GM12878 (cell line): ENCODE measurements around the gene OSBPL3. TPM values are rescaled to one million over a fixed set of nuclear protein-coding genes. Genes with fewer than 3 reads are reported as not detected.

ENCODE experiments used
- BRCA1 ChIP-seq: IDR thresholded peaks from 2 replicates; pipeline ENCODE4 v1.6.1; 2011; ENCODE audit warnings: low read depth, low read length, improper control_type of control experiment
- CBX5 ChIP-seq: sonication (generic); IDR thresholded peaks from 2 replicates; pipeline ENCODE4 v1.6.1; 2016; ENCODE audit warnings: low read depth, moderate library complexity, mild to moderate bottlenecking, inconsistent platforms
- CTCF ChIP-seq, 3 experiments: IDR thresholded peaks in 2 of 3; conservative IDR thresholded peaks in 1 of 3; 2 replicates each; pipeline ENCODE4 v1.5.1; 2011; ENCODE audit warnings: low read depth in 3 of 3, low read length in 3 of 3, mild to moderate bottlenecking in 3 of 3, control low read depth in 2 of 3, moderate library complexity in 2 of 3, inconsistent platforms in 1 of 3, mixed read lengths in 1 of 3; ENCODE audit not compliant: control insufficient read depth in 2 of 3, insufficient read depth in 1 of 3; ENCODE audit errors: extremely low read depth in 1 of 3
- E2F4 ChIP-seq: IDR thresholded peaks from 2 replicates; pipeline ENCODE4 v1.6.1; 2012; ENCODE audit warnings: low read depth, low read length, improper control_type of control experiment
- IKZF1 ChIP-seq: fragments of 450-650 bp; conservative IDR thresholded peaks from 2 replicates; pipeline ENCODE4 v1.6.1; 2017; ENCODE audit warnings: antibody characterized with exemption, mild to moderate bottlenecking
- MEF2A ChIP-seq: IDR thresholded peaks from 2 replicates; pipeline ENCODE4 v1.6.1; 2011; ENCODE audit warnings: low read depth, mild to moderate bottlenecking, low read length, moderate library complexity; ENCODE audit not compliant: insufficient read depth
- MYB ChIP-seq: fragments of 150-350 bp; IDR thresholded peaks from 2 replicates; pipeline ENCODE4 v1.6.1; 2014; ENCODE audit warnings: mild to moderate bottlenecking, low read depth, low read length, borderline replicate concordance
- NFIC ChIP-seq: IDR thresholded peaks from 2 replicates; pipeline ENCODE4 v1.6.1; 2012; ENCODE audit warnings: low read depth, mild to moderate bottlenecking, inconsistent platforms, low read length, moderate library complexity
- NFYA ChIP-seq: IDR thresholded peaks from 2 replicates; pipeline ENCODE4 v1.6.1; 2011; ENCODE audit warnings: low read depth, mild to moderate bottlenecking, low read length, improper control_type of control experiment, borderline replicate concordance
- PKNOX1 ChIP-seq: fragments of 450-650 bp; IDR thresholded peaks from 2 replicates; pipeline ENCODE4 v1.6.1; 2016; ENCODE audit warnings: mild to moderate bottlenecking
- RAD51 ChIP-seq: fragments of 450-650 bp; IDR thresholded peaks from 2 replicates; pipeline ENCODE4 v1.6.1; 2016; ENCODE audit warnings: moderate library complexity, mild to moderate bottlenecking, inconsistent platforms
- SKIL ChIP-seq: fragments of 450-650 bp; IDR thresholded peaks from 2 replicates; pipeline ENCODE4 v1.6.1; 2017; ENCODE audit warnings: mild to moderate bottlenecking, low read depth, inconsistent platforms; ENCODE audit not compliant: poor library complexity, severe bottlenecking
- SPI1 ChIP-seq: IDR thresholded peaks from 2 replicates; pipeline ENCODE4 v1.6.1; 2011; ENCODE audit warnings: low read depth, mild to moderate bottlenecking, low read length, moderate library complexity, borderline replicate concordance; ENCODE audit not compliant: insufficient read depth
- STAT3 ChIP-seq: IDR thresholded peaks from 2 replicates; pipeline ENCODE4 v1.6.1; 2011; ENCODE audit warnings: low read depth, low read length, improper control_type of control experiment
- TAF1 ChIP-seq: IDR thresholded peaks from 2 replicates; pipeline ENCODE4 v1.6.1; 2011; ENCODE audit warnings: mild to moderate bottlenecking, low read depth, low read length, borderline replicate concordance
- TBL1XR1 ChIP-seq: IDR thresholded peaks from 2 replicates; pipeline ENCODE4 v1.6.1; 2012; ENCODE audit warnings: low read depth, low read length, improper control_type of control experiment
- USF1 ChIP-seq: IDR thresholded peaks from 2 replicates; pipeline ENCODE4 v1.6.1; 2011; ENCODE audit warnings: borderline replicate concordance, low read depth, mild to moderate bottlenecking, moderate library complexity, mixed read lengths, low read length; ENCODE audit not compliant: insufficient read depth; ENCODE audit errors: extremely low read length
- WRNIP1 ChIP-seq: IDR thresholded peaks from 2 replicates; pipeline ENCODE4 v1.6.1; 2011; ENCODE audit warnings: low read depth, low read length, improper control_type of control experiment, borderline replicate concordance
- ZBED1 ChIP-seq: IDR thresholded peaks from 2 replicates; pipeline ENCODE4 v1.6.1; 2016; ENCODE audit warnings: borderline replicate concordance
- ZSCAN29 ChIP-seq: fragments of 450-650 bp; IDR thresholded peaks from 2 replicates; pipeline ENCODE4 v1.6.1; 2017; ENCODE audit warnings: mild to moderate bottlenecking, moderate library complexity
- polyA plus RNA-seq, 11 experiments: library from polyadenylated mRNA; depleted of rRNA in 4 of 11; unstranded in 6 of 11; stranded (reverse) in 5 of 11; fragments of >200 nt; fragmentation: Nextera tagmentation in 4 of 11; fragmentation: Illumina TruSeq in 1 of 11; extraction: Ambion mirVana in 4 of 11; extraction: Trizol in 1 of 11; gene quantifications; 1 replicate in 1 of 11; 2 replicates in 10 of 11; pipeline versions ENCODE4 v1.2.1 to v1.2.3, GENCODE V29; 2011 to 2016; ENCODE audit warnings: inconsistent platforms in 2 of 11, missing spikeins in 2 of 11, low read depth in 1 of 11
- total RNA-seq, 4 experiments: library from RNA; depleted of rRNA in 3 of 4; stranded (reverse); fragments of >200 nt in 3 of 4; fragmentation: Illumina TruSeq in 1 of 4; extraction: Trizol in 1 of 4; gene quantifications; 2 replicates each; pipeline versions ENCODE4 v1.2.1 to v1.2.3, GENCODE V29; 2013 to 2021

Gene OSBPL3
- total and polyA plus RNA-seq, 10 of the 15 experiments (the other 5 are each of a cell fraction or from before 2014, with no cell fraction given): 6.1 to 46.6 (median 27.0) TPM

GRCh38 chr7:24896031-24896501 lies 83.9 kb downstream of the OSBPL3 start (continued):
- TF ChIP-seq E2F4 (no peak), NFYA (no peak), CBX5 (no peak), ZSCAN29 (peak; percentile 89), SKIL (peak; percentile 29), TAF1 (no peak), MEF2A (no peak), ZBED1 (no peak), SPI1 (no peak), MYB (no peak), RAD51 (peak; percentile 64), IKZF1 (0 out of 2 replicates have a peak, but pooled peaks have one; percentile 58), BRCA1 (no peak), USF1 (peak; percentile 11), PKNOX1 (peak; percentile 41; the same call in 1 of the 2 replicates), STAT3 (no peak), CTCF (IDR thresholded peaks at IDR 0.05 in 2 of 3, conservative IDR thresholded peaks at IDR 0.05 in 1 of 3; ENCODE audit: control insufficient read depth in 2 of 3, extremely low read depth in 1 of 3, insufficient read depth in 1 of 3, low read depth in 3 of 3, low read length in 3 of 3) (peak in 1 of 3 experiments; percentile 45; a peak in 2 of 6 replicates), WRNIP1 (no peak), TBL1XR1 (no peak), NFIC (peak; percentile 63; the same call in 1 of the 2 replicates)
- TF ChIP-seq, all 136 proteins: peak for 31
